HUES6 (cell line): ENCODE results near the gene GAS6.

Experiments
- H3K27ac ChIP-seq: 2 replicates; pipeline ENCODE4 v1.7.0; 2013; ENCODE audit warnings: low read depth, mild to moderate bottlenecking, low read length, inconsistent platforms
- H3K27me3 ChIP-seq: 2 replicates; pipeline ENCODE4 v1.6.1; 2013; ENCODE audit warnings: low read length; ENCODE audit not compliant: control insufficient read depth, insufficient read depth
- H3K36me3 ChIP-seq: 2 replicates; pipeline ENCODE4 v1.6.1; 2013; ENCODE audit warnings: low read length; ENCODE audit not compliant: control insufficient read depth, insufficient read depth
- H3K4me1 ChIP-seq: 2 replicates; pipeline ENCODE4 v1.6.1; 2013; ENCODE audit warnings: low read length; ENCODE audit not compliant: control insufficient read depth, insufficient read depth
- H3K4me3 ChIP-seq: 2 replicates; pipeline ENCODE4 v1.5.1; 2013; ENCODE audit warnings: low read depth, low read length
- H3K9ac ChIP-seq: one replicate; pipeline ENCODE4 v1.6.1; 2013; ENCODE audit warnings: mild to moderate bottlenecking, low read length
- H3K9me3 ChIP-seq: 2 replicates; pipeline ENCODE4 v1.6.1; 2013; ENCODE audit warnings: low read depth, low read length; ENCODE audit not compliant: control insufficient read depth, insufficient read depth

Gene GAS6

DNA sequence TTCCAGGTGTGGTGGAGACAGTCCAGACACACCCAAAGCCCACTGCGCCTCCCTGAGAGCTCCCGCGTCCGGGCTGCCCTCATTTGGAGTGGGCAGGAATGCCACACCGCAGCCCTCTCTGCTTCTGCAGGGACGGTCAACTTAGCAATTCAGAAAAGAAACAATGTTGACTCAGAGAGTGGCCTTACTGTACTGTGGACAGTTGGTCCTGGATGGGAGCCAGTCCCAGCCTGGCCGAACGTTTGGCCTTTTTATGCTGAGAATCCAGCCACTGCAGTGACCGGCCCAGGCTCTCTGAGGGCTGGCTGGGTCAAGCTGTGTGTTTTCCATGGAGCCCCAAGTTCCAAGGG lies 7.2 kb downstream of the GAS6 start:
- Histone ChIP-seq H3K27ac (no peak overlapping the region), H3K4me1 (peaks cover 33% of the 10 kb centered on the region), H3K27me3 (peaks cover 3% of the 10 kb centered on the region; the same call in 1 of the 2 replicates), H3K9me3 (no peaks in the 10 kb centered on the region), H3K9ac (no peak overlapping the region), H3K4me3 (no peak overlapping the region), H3K36me3 (no peaks in the 10 kb centered on the region; the same call in 1 of the 2 replicates)

DNA sequence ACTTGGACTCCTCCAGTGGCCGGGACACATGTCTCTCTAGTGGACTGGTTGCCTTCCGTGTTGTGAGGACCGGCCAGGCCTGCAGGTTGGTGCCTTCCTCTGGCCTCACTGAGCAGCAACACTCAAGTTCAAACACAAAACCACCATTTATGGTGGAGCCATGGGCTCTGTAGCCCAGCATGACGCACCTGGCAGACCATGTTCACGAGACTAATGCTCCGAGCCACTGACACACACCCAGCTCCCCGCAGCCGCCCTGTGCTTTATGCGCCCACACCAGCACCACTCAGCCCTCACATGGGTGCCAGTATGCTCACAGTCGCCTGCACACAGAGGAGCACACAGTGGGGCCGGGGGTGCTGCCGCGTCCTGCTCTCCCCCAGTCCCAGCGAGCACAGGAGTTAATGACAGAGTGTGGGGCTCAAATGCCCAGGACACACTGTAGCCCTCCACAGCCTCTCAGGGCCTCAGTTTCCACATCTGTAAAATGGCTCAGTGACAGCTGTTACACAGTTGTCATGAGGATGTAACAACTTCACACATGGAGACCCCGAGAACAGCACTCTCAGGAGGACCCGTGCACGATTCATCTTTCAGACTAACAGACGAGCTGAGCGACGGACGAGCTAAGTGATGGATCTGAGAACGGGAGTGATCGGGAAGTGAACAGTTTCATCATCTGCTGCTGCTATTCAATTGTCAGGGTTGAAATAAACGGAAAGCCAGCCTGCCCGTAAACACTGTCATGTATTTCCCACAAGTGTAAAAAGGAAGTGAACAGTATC lies 7.8 kb downstream of the GAS6 start:
- Histone ChIP-seq H3K27me3 (no peaks in the 10 kb centered on the region), H3K36me3 (no peaks in the 10 kb centered on the region; the same call in 1 of the 2 replicates), H3K4me1 (peaks cover 27% of the 10 kb centered on the region)

GRCh38 chr13:113855012-113855921 lies 8.6 kb downstream of the GAS6 start:
- Histone ChIP-seq H3K9me3 (no peaks in the 10 kb centered on the region), H3K4me1 (peaks cover 18% of the 10 kb centered on the region), H3K4me3 (no peak overlapping the region), H3K27ac (no peak overlapping the region), H3K9ac (no peak overlapping the region), H3K27me3 (no peaks in the 10 kb centered on the region), H3K36me3 (no peaks in the 10 kb centered on the region; the same call in 1 of the 2 replicates)

More for the DNA sequence above, 7.8 kb downstream of the GAS6 start:
- Histone ChIP-seq H3K9ac (no peak overlapping the region), H3K4me3 (no peak overlapping the region), H3K27ac (no peak overlapping the region), H3K9me3 (no peaks in the 10 kb centered on the region)

DNA sequence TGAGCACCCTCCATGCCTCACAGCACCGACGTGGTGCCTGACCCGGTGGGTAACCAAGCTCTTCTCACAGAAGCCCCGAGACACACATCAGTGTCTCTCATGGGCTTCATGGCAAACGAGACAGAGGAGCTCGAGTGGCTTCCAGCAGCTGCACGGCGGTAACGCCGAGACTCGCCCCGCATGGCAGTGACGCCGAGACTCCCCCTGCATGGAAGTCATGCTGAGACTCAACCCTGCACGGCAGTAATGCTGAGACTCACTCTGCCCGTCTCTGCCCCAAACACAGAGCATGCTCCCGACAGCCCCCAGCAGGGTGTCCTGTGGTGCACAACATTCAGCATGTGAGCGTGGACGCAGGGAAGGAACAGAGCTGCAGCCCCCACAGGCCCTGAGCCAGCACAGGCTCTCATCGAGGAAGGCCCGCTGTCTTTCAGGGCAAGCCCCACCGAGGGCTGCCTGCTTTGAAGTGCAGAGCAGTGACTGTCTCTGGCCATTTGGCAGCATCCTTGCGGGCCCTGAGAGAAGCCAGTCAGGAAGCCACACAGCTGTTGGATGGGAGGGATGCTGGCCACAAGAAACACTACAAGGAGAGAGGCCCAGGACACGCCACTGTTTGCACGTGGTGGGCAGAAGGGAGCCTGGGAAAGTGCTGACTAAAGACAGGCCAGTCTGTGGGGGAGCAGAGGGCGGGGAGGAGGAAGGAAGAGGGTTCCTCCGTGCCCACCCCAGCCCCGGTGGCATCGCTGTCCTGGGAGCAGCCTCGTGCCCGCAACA lies 9.5 kb downstream of the GAS6 start:
- no peak overlapping the region for H3K27ac ChIP-seq
- H3K9ac ChIP-seq = no peak overlapping the region
- no peaks in the 10 kb centered on the region for H3K9me3 ChIP-seq
- no peaks in the 10 kb centered on the region; the same call in 1 of the 2 replicates for H3K36me3 ChIP-seq
- H3K4me1 ChIP-seq = peaks cover 12% of the 10 kb centered on the region
- H3K27me3 ChIP-seq = no peaks in the 10 kb centered on the region
- no peak overlapping the region for H3K4me3 ChIP-seq

DNA sequence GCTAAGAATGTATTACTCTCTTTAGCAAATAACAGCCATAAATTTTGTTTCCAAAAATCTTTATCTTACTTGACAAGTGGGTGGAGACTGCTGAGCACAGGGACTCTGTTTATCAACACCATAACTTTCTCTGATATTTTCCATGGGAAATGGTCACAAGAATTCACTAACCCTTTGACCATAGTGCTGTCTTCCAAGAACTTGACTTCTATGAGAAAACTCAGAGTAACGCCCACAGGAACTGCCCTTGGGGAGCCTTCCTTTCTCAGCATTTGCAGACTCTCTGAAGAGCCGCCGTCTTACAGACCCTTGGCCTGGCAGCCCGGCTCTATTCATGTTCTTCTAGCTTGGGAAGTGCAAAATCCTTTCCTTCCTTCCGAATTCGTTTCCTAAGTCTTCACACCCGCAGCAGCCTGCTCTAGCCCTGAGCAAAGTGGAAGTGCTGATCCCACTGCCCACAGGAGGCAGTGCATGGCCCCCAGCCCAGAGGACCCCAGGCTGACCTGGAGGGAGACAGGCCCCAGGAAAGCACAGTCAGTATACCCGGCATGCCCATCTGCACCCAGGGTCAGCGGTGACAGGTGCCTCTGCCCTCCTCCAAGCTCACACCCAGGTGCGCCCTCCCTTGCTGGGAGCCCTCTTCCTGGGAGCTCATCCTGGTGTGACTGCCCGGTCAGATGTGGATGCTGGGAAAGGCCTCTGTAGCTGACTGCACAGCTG lies 10.2 kb downstream of the GAS6 start:
- Histone ChIP-seq H3K9ac (no peak overlapping the region), H3K4me3 (no peak overlapping the region), H3K9me3 (no peaks in the 10 kb centered on the region), H3K4me1 (peaks cover 18% of the 10 kb centered on the region), H3K27ac (no peak overlapping the region), H3K27me3 (no peaks in the 10 kb centered on the region), H3K36me3 (no peaks in the 10 kb centered on the region)

GRCh38 chr13:113852536-113853517 lies 11.0 kb downstream of the GAS6 start:
- H3K27ac ChIP-seq = no peak overlapping the region
- H3K36me3 ChIP-seq = no peaks in the 10 kb centered on the region
- no peak overlapping the region for H3K9ac ChIP-seq
- no peaks in the 10 kb centered on the region for H3K9me3 ChIP-seq
- H3K4me1 ChIP-seq = peaks cover 19% of the 10 kb centered on the region
- H3K27me3 ChIP-seq = no peaks in the 10 kb centered on the region
- no peak overlapping the region for H3K4me3 ChIP-seq

- H3K4me3 ChIP-seq = no peak overlapping the region
- no peaks in the 10 kb centered on the region for H3K27me3 ChIP-seq
- H3K4me1 ChIP-seq = peaks cover 19% of the 10 kb centered on the region
- H3K9ac ChIP-seq = no peak overlapping the region
- no peak overlapping the region for H3K27ac ChIP-seq
- no peaks in the 10 kb centered on the region for H3K9me3 ChIP-seq
- no peaks in the 10 kb centered on the region for H3K36me3 ChIP-seq
Observed at GRCh38 chr13:113851826-113852535, 11.9 kb downstream of the GAS6 start.

GRCh38 chr13:113851480-113851803 lies 12.4 kb downstream of the GAS6 start:
- H3K27ac ChIP-seq = no peak overlapping the region
- no peak overlapping the region for H3K4me3 ChIP-seq
- H3K36me3 ChIP-seq = no peaks in the 10 kb centered on the region
- H3K27me3 ChIP-seq = no peaks in the 10 kb centered on the region
- H3K4me1 ChIP-seq = peaks cover 19% of the 10 kb centered on the region
- no peak overlapping the region for H3K9ac ChIP-seq
- no peaks in the 10 kb centered on the region for H3K9me3 ChIP-seq

DNA sequence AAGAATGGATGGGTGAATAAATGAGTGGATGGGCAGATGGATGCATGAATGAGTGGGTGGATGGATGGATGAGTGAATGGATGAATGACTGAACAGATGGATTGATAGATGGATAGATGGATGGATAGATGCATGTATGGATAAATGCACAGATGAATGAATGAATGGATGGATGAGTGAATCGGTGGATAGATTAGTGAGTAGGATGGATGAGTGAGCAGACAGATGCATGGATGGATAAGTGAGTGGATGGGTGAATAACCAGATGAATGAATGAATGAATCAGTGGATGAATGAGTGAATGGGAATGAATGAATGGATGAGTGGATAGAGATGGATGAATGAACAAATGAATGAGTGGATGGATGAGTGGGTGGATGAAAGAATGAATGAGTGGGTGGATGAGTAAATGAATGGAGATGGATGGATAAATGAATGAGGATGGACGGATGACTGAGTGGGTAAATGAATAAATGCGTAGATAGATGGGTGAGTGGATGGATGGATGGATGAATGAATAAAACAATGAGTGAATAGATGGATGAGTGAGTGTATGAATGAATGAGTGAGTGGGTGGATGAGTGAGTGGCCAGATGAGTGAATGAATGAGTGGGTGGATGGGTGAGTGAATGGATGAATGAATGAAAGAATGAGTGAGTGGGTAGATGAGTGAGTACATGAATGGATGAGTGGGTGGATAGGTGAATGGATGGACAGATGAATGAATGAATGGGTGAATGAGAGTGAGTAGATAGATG lies 13.0 kb downstream of the GAS6 start:
- no peaks in the 10 kb centered on the region for H3K36me3 ChIP-seq
- peaks cover 19% of the 10 kb centered on the region for H3K4me1 ChIP-seq
- H3K9me3 ChIP-seq = no peaks in the 10 kb centered on the region
- H3K4me3 ChIP-seq = no peak overlapping the region
- H3K9ac ChIP-seq = no peak overlapping the region
- no peak overlapping the region for H3K27ac ChIP-seq
- no peaks in the 10 kb centered on the region for H3K27me3 ChIP-seq
